Measurements from ENCODE around the gene AKAP8.

DNA sequence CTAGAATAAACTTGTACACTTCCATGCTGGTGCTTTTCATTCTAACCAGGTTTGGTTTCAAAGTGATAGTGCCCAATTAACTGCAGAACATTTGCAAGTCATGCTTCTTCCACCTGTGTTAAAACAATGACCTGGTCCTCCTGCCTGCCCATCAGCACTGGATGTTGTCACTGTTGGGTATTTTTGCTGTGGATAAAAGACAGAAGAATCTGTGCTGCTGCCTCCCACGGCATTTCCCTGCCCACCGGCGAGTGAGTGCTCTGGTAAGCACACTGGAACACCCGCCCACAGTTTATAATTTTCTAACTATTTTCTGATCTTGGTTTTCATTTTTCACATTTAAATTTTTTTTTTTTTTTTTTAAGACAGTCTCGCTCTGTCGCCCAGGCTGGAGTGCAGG, 2.3 kb upstream of the AKAP8 start:
- TF ChIP-seq, protein P1, sequence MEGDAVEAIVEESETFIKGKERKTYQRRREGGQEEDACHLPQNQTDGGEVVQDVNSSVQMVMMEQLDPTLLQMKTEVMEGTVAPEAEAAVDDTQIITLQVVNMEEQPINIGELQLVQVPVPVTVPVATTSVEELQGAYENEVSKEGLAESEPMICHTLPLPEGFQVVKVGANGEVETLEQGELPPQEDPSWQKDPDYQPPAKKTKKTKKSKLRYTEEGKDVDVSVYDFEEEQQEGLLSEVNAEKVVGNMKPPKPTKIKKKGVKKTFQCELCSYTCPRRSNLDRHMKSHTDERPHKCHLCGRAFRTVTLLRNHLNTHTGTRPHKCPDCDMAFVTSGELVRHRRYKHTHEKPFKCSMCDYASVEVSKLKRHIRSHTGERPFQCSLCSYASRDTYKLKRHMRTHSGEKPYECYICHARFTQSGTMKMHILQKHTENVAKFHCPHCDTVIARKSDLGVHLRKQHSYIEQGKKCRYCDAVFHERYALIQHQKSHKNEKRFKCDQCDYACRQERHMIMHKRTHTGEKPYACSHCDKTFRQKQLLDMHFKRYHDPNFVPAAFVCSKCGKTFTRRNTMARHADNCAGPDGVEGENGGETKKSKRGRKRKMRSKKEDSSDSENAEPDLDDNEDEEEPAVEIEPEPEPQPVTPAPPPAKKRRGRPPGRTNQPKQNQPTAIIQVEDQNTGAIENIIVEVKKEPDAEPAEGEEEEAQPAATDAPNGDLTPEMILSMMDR (IDR thresholded peaks at IDR 0.05) = no peak
- no peak for TF ChIP-seq SIN3A (IDR thresholded peaks at IDR 0.05; ENCODE audit: borderline replicate concordance, insufficient read depth, low read depth, low read length)
- TF ChIP-seq, protein P2, sequence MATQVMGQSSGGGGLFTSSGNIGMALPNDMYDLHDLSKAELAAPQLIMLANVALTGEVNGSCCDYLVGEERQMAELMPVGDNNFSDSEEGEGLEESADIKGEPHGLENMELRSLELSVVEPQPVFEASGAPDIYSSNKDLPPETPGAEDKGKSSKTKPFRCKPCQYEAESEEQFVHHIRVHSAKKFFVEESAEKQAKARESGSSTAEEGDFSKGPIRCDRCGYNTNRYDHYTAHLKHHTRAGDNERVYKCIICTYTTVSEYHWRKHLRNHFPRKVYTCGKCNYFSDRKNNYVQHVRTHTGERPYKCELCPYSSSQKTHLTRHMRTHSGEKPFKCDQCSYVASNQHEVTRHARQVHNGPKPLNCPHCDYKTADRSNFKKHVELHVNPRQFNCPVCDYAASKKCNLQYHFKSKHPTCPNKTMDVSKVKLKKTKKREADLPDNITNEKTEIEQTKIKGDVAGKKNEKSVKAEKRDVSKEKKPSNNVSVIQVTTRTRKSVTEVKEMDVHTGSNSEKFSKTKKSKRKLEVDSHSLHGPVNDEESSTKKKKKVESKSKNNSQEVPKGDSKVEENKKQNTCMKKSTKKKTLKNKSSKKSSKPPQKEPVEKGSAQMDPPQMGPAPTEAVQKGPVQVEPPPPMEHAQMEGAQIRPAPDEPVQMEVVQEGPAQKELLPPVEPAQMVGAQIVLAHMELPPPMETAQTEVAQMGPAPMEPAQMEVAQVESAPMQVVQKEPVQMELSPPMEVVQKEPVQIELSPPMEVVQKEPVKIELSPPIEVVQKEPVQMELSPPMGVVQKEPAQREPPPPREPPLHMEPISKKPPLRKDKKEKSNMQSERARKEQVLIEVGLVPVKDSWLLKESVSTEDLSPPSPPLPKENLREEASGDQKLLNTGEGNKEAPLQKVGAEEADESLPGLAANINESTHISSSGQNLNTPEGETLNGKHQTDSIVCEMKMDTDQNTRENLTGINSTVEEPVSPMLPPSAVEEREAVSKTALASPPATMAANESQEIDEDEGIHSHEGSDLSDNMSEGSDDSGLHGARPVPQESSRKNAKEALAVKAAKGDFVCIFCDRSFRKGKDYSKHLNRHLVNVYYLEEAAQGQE (IDR thresholded peaks at IDR 0.05; ENCODE audit: insufficient read depth in 1 of 2, low read depth in 2 of 2, low read length in 1 of 2) = no peak
